GM21360 (cell line): ENCODE measurements around the gene RGPD4.

Experiments used
- ATAC-seq: cut with Tn5 transposase; IDR thresholded peaks from one replicate; pipeline ENCODE4 v1.9.1; 2021; ENCODE audit warnings: mild to moderate bottlenecking, moderate library complexity; ENCODE audit not compliant: unreplicated experiment

The RGPD4 gene

GRCh38 chr2:107927034-107927534 is 100.4 kb downstream of the RGPD4 start:
- no peak for ATAC-seq

GRCh38 chr2:107931412-107931811 is 104.7 kb downstream of the RGPD4 start:
- ATAC-seq, result no peak

GRCh38 chr2:107932488-107932887 is 105.8 kb downstream of the RGPD4 start:
- ATAC-seq, result no peak

- ATAC-seq, result no peak
Observed at GRCh38 chr2:107932979-107933378, 106.3 kb downstream of the RGPD4 start.

GRCh38 chr2:107936433-107937359 is 110.0 kb downstream of the RGPD4 start:
- ATAC-seq, result no peak
